Measurements from ENCODE around the gene STXBP6.

Gene STXBP6

GRCh38 chr14:24858052-24858451 is 191.9 kb downstream of the STXBP6 start:
- no peaks in the 10 kb centered on the region for H3K36me3 ChIP-seq
- no peaks in the 10 kb centered on the region for H3K27me3 ChIP-seq
- TF ChIP-seq CTCF (IDR thresholded peaks at IDR 0.05; ENCODE audit: low read depth, low read length): no peak
- no peaks in the 10 kb centered on the region for H3K9me3 ChIP-seq
- no peak for DNase-seq
- H3K4me3 ChIP-seq (ENCODE audit: low read depth, low read length): no peak overlapping the region
- H3K4me1 ChIP-seq: no peaks in the 10 kb centered on the region

GRCh38 chr14:24857277-24857676 is 192.7 kb downstream of the STXBP6 start:
- TF ChIP-seq CTCF (IDR thresholded peaks at IDR 0.05; ENCODE audit: low read depth, low read length): no peak
- no peaks in the 10 kb centered on the region for H3K36me3 ChIP-seq
- H3K4me3 ChIP-seq (ENCODE audit: low read depth, low read length): no peak overlapping the region
- no peaks in the 10 kb centered on the region for H3K27me3 ChIP-seq
- H3K4me1 ChIP-seq: no peaks in the 10 kb centered on the region
- DNase-seq: no peak
- no peaks in the 10 kb centered on the region for H3K9me3 ChIP-seq

DNA sequence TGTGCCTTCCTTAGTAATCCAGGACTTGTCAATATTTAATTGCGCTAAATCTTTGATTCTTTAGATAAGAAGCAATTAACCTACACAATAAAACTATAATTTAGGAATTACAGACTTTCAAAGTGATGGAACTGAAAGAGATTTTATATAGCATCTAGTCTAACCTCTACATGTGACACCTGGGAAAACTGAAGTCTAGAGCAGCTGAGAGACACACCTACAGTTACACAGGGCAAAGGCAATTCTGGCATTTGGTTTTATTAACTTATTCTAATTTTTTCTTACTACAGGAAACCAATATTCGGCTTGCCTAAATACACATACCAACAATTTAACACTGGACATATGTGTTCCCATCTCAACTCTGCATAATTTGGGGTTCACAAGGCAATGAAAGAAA is 196.5 kb downstream of the STXBP6 start:
- Histone ChIP-seq H3K4me1 (no peaks in the 10 kb centered on the region), H3K36me3 (no peaks in the 10 kb centered on the region), H3K27me3 (no peaks in the 10 kb centered on the region), H3K9me3 (no peaks in the 10 kb centered on the region), H3K4me3 (ENCODE audit: low read depth, low read length) (no peak overlapping the region)
- TF ChIP-seq CTCF (IDR thresholded peaks at IDR 0.05; ENCODE audit: low read depth, low read length): no peak
- no peak for DNase-seq

- Histone ChIP-seq H3K9me3 (no peaks in the 10 kb centered on the region), H3K36me3 (no peaks in the 10 kb centered on the region), H3K4me3 (ENCODE audit: low read depth, low read length) (no peak overlapping the region), H3K27me3 (no peaks in the 10 kb centered on the region), H3K4me1 (no peaks in the 10 kb centered on the region)
- TF ChIP-seq CTCF (IDR thresholded peaks at IDR 0.05; ENCODE audit: low read depth, low read length): no peak
- DNase-seq: no peak
Measured at GRCh38 chr14:24852312-24853060, 197.5 kb downstream of the STXBP6 start.

GRCh38 chr14:24851837-24852236 is 198.1 kb downstream of the STXBP6 start:
- no peaks in the 10 kb centered on the region for H3K36me3 ChIP-seq
- no peak for DNase-seq
- no peaks in the 10 kb centered on the region; the same call in 1 of the 2 replicates for H3K27me3 ChIP-seq
- TF ChIP-seq CTCF (IDR thresholded peaks at IDR 0.05; ENCODE audit: low read depth, low read length): no peak
- no peaks in the 10 kb centered on the region for H3K4me1 ChIP-seq
- no peaks in the 10 kb centered on the region for H3K9me3 ChIP-seq
- H3K4me3 ChIP-seq (ENCODE audit: low read depth, low read length): no peak overlapping the region

DNA sequence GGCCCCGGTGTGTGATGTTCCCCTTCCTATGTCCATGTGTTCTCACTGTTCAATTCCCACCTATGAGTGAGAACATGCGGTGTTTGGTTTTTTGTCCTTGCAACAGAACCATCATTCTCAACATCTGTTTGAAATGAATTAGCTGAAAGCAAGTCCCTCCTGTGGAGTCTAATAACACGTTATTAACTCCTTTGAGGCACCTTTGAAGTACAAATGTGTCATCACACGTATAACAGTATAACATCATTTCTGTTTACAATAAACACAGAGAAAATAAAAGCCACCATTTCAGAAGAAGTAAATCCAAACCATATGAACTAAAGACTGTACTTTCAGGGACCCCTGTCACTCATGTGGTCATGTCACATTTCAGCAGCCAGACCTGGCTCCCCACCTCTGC is 198.5 kb downstream of the STXBP6 start:
- DNase-seq: no peak
- no peak overlapping the region for H3K4me3 ChIP-seq (ENCODE audit: low read depth, low read length)
- H3K4me1 ChIP-seq: no peaks in the 10 kb centered on the region
- no peaks in the 10 kb centered on the region for H3K36me3 ChIP-seq
- H3K27me3 ChIP-seq: no peaks in the 10 kb centered on the region; the same call in 1 of the 2 replicates
- TF ChIP-seq CTCF (IDR thresholded peaks at IDR 0.05; ENCODE audit: low read depth, low read length): no peak
- no peaks in the 10 kb centered on the region for H3K9me3 ChIP-seq

Data from BE2C (cell line).